Common myeloid progenitor, CD34-positive (primary cell): Measurements from ENCODE around the gene PTPRN2.
"Not testable (repeated sequence)": the region's sequence is repeated elsewhere in the genome, so short reads cannot be mapped to it uniquely, and the experiment has no call there.

Source experiments
- CTCF ChIA-PET: fragments of 350-600 bp; sonication (Branson Sonifier 250); formaldehyde crosslinking; loops from one replicate; lab custom pipeline; 2021; ENCODE audit warnings: antibody characterized with exemption; lab: Charles Lee
- POLR2A ChIA-PET: fragments of 350-600 bp; sonication (Branson Sonifier 250); formaldehyde crosslinking; loops from one replicate; lab custom pipeline; 2021; ENCODE audit warnings: antibody characterized with exemption; lab: Charles Lee
- DNase-seq, 3 donors: peaks; one replicate each; pipeline versions ENCODE4 v3.0.0 to v3.0.0-alpha.2; 2013
- H3K27ac ChIP-seq, 2 experiments: 1 replicate in 1 of 2; 2 replicates in 1 of 2; pipeline ENCODE4 v1.7.0; 2013; ENCODE audit warnings: inconsistent platforms in 2 of 2, low read length in 2 of 2, mild to moderate bottlenecking in 2 of 2, low read depth in 1 of 2, moderate library complexity in 1 of 2; ENCODE audit not compliant: severe bottlenecking in 2 of 2, insufficient read depth in 1 of 2, poor library complexity in 1 of 2
- H3K27me3 ChIP-seq, 5 experiments: replicated peaks in 2 of 5; 1 replicate in 3 of 5; 2 replicates in 2 of 5; pipeline versions ENCODE4 v1.6.1 to v1.7.0; 2013; ENCODE audit warnings: low read length in 4 of 5, mild to moderate bottlenecking in 2 of 5, moderate library complexity in 2 of 5, inconsistent platforms in 1 of 5; ENCODE audit not compliant: insufficient read depth in 5 of 5, control insufficient read depth in 4 of 5
- H3K36me3 ChIP-seq, 4 experiments: 1 replicate in 2 of 4; 2 replicates in 2 of 4; pipeline versions ENCODE4 v1.6.1 to v1.7.0; 2013; ENCODE audit warnings: low read length in 3 of 4, control low read depth in 1 of 4, mild to moderate bottlenecking in 1 of 4; ENCODE audit not compliant: control insufficient read depth in 4 of 4, insufficient read depth in 4 of 4
- H3K4me1 ChIP-seq, 4 experiments: 1 replicate in 3 of 4; 2 replicates in 1 of 4; pipeline versions ENCODE4 v1.6.1 to v1.7.1; 2013; ENCODE audit warnings: low read length in 3 of 4, mild to moderate bottlenecking in 3 of 4, control low read depth in 1 of 4, inconsistent platforms in 1 of 4, moderate library complexity in 1 of 4; ENCODE audit not compliant: control insufficient read depth in 4 of 4, insufficient read depth in 4 of 4; ENCODE audit errors: control extremely low read depth in 1 of 4
- H3K4me3 ChIP-seq, 7 experiments: 1 replicate in 4 of 7; 2 replicates in 3 of 7; pipeline versions ENCODE4 v1.5.1 to v1.7.0; 2013; ENCODE audit warnings: mild to moderate bottlenecking in 7 of 7, low read length in 6 of 7, moderate library complexity in 6 of 7, inconsistent platforms in 2 of 7, low read depth in 2 of 7, control low read depth in 1 of 7; ENCODE audit not compliant: insufficient read depth in 4 of 7, control insufficient read depth in 1 of 7; ENCODE audit errors: extremely low read depth in 1 of 7
- H3K9me3 ChIP-seq, 5 experiments: 1 replicate in 4 of 5; 2 replicates in 1 of 5; pipeline versions ENCODE4 v1.6.1 to v1.7.1; 2013; ENCODE audit warnings: low read length in 4 of 5, mild to moderate bottlenecking in 2 of 5, inconsistent platforms in 1 of 5, low read depth in 1 of 5, moderate library complexity in 1 of 5; ENCODE audit not compliant: control insufficient read depth in 4 of 5, insufficient read depth in 2 of 5; ENCODE audit errors: control extremely low read depth in 1 of 5
- WGBS: methylation state at CpG from one replicate; pipeline ENCODE4 v1.1.5; 2013; ENCODE audit not compliant: insufficient coverage; 5-methylcytosine and 5-hydroxymethylcytosine counted together

The PTPRN2 gene

DNA sequence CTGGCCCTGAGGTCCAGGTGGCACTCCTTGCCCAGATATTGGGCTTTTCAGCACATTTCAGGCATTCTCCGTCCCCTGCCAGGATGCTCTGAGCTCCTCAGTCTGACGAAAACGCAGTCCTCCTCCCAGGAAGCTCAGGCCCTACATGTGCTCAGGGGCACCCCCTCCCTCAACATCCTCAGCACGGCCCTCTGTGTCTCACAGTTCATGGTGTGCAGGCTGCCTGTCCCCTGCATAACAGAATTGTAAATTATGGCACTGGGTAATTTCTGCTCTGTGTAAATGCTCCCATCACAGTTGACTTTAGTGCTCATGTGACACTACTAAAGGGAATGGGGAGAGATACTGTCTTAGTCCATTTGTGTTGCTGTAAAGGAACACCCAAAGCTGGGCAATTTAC is 687.1 kb downstream of the PTPRN2 start:
- Histone ChIP-seq H3K4me3 (no peak overlapping the region), H3K27ac (no peak overlapping the region), H3K9me3 (no peaks in the 10 kb centered on the region), H3K27me3 (peaks cover 0 to 21% (median 3%) of the 10 kb centered on the region in 5 experiments), H3K36me3 (no peaks in the 10 kb centered on the region), H3K4me1 (no peaks in the 10 kb centered on the region)
- DNase-seq, result no peak
- WGBS, result 100% methylated on average over 3 of the region's 4 CpGs
- ChIA-PET POLR2A (no interaction called here), CTCF (no interaction called here)

DNA sequence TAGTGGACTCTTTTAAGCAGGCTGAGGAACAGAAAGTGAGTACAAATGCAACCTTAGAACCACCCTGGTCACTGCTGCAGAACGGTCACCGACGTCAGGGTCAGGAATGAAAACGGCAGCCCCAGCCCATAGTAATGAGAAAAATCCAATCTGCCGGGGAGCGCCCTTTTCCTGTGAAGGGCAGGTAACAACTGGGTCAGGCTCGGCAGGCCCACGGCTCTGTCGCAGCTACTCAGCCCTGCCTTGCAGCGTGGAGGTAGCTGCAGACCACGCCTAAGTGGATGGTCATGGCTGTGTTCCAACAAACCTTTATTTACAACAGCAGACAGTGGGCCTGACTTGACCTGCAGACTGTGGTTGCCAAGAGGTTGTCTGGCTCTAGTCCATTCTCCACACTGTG is 687.6 kb downstream of the PTPRN2 start:
- ChIA-PET CTCF (no interaction called here), POLR2A (no interaction called here)
- DNase-seq, result no peak
- Histone ChIP-seq H3K4me1 (no peaks in the 10 kb centered on the region), H3K36me3 (no peaks in the 10 kb centered on the region), H3K27me3 (peaks cover 0 to 20% (median 0%) of the 10 kb centered on the region in 5 experiments), H3K4me3 (no peak overlapping the region), H3K9me3 (no peaks in the 10 kb centered on the region), H3K27ac (no peak overlapping the region)
- 87% methylated on average over 11 of the region's 11 CpGs for WGBS

DNA sequence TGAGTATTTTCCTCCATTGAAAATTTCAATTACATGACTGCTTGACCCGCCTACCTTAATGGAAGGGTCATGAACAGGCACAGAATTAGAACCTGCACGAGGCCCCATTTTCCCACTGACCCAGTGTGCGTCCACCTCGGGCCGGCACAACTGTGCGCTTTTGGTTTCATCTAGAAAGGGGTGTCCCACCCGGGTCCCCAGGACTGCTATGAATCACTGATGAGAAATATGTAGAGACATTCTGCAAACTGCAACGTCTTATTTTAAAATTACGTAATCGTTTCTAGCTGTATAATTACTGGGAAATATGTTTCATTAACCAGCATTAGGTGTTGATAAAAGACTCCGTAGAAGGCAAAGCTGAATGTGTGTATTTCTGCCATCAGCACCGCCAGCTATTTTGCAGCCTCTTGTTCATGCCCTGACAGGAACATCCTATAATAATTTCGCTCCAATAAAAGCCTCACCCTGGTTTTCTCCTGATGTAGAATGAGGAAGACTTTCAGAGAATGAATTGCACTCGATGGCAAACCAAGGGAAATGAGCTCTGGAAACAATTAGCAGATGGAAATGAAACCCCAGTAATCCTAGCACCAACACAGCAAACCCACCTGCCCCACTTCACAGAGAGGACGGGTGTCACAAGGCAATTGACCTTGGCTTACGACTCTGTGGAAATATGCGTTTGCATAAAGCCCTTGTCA is 688.7 kb downstream of the PTPRN2 start:
- H3K27ac ChIP-seq, result no peak overlapping the region
- H3K4me3 ChIP-seq, result no peak overlapping the region
- no peaks in the 10 kb centered on the region for H3K9me3 ChIP-seq
- WGBS, result 83% methylated on average over 15 of the region's 17 CpGs
- peaks cover 0 to 24% (median 0%) of the 10 kb centered on the region in 5 experiments for H3K27me3 ChIP-seq
- ChIA-PET POLR2A (no interaction called here), CTCF (no interaction called here)
- H3K4me1 ChIP-seq, result no peaks in the 10 kb centered on the region
- DNase-seq, result no peak
- H3K36me3 ChIP-seq, result no peaks in the 10 kb centered on the region

DNA sequence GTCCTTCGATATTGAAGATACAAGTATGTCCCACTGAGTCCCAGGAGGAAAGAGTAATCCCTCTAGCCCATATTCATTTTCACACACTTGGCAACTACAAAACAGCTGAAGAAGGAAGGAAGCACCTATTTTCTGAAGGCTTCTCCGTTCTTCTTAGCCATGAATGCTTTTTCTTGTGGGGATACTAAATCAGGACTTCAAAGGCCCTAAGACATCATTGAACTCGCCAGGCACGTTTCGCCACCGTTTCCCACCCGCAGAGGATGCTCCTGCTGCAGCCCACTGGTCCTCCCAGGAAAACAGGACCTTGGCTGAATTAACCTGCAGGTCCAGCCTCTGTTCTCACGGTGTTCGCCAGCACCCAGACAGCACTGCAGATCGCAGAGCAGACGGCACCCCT is 689.4 kb downstream of the PTPRN2 start:
- Histone ChIP-seq H3K9me3 (no peaks in the 10 kb centered on the region), H3K4me1 (no peaks in the 10 kb centered on the region), H3K27me3 (peaks cover 0 to 29% (median 0%) of the 10 kb centered on the region in 5 experiments), H3K36me3 (no peaks in the 10 kb centered on the region), H3K27ac (no peak overlapping the region), H3K4me3 (no peak overlapping the region)
- POLR2A ChIA-PET, result no interaction called here
- CTCF ChIA-PET, result no interaction called here
- no peak for DNase-seq
- WGBS, result 80% methylated on average over 11 of the region's 11 CpGs

GRCh38 chr7:157897681-157898080 is 689.9 kb downstream of the PTPRN2 start:
- no peak for DNase-seq
- H3K27me3 ChIP-seq, result peaks cover 0 to 35% (median 0%) of the 10 kb centered on the region in 5 experiments
- no peaks in the 10 kb centered on the region for H3K4me1 ChIP-seq
- no peaks in the 10 kb centered on the region for H3K36me3 ChIP-seq
- no peak overlapping the region for H3K27ac ChIP-seq
- POLR2A ChIA-PET, result no interaction called here
- H3K4me3 ChIP-seq, result no peak overlapping the region
- 96% methylated on average over 29 of the region's 30 CpGs for WGBS
- H3K9me3 ChIP-seq, result no peaks in the 10 kb centered on the region
- CTCF ChIA-PET, result no interaction called here

- WGBS, result 96% methylated on average over 22 of the region's 26 CpGs
- Histone ChIP-seq H3K27me3 (peaks cover 0 to 36% (median 0%) of the 10 kb centered on the region in 5 experiments), H3K36me3 (no peaks in the 10 kb centered on the region), H3K27ac (no peak overlapping the region), H3K4me1 (no peaks in the 10 kb centered on the region), H3K9me3 (no peaks in the 10 kb centered on the region), H3K4me3 (no peak overlapping the region)
- ChIA-PET CTCF (no interaction called here), POLR2A (no interaction called here)
- no peak for DNase-seq
Measured at GRCh38 chr7:157896774-157897555, 690.7 kb downstream of the PTPRN2 start.

DNA sequence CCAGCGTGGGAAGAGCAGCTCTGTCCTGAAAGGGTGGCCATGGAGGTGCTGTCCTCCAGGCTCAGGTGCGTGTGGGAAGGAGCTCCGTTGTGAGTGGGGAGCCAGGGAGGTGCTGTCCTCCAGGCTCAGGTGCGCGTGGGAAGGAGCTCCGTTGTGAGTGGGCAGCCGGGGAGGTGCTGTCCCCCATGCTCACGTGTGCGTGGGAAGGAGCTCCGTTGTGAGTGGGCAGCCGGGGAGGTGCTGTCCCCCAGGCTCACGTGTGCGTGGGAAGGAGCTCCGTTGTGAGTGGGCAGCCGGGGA is 691.3 kb downstream of the PTPRN2 start:
- H3K27me3 ChIP-seq, result peaks cover 0 to 41% (median 0%) of the 10 kb centered on the region in 5 experiments
- CTCF ChIA-PET, H3K27ac ChIP-seq, H3K4me1 ChIP-seq, H3K36me3 ChIP-seq, POLR2A ChIA-PET, DNase-seq, H3K4me3 ChIP-seq, H3K9me3 ChIP-seq: not testable (repeated sequence)
- 94% methylated on average over 15 of the region's 15 CpGs for WGBS
